DMS 273 (cell line): ENCODE measurements around the gene IER5L.
A peak's percentile ranks its signal among the peaks of the same experiment; 100 is the strongest.
"Not testable (repeated sequence)": the region's sequence is repeated elsewhere in the genome, so short reads cannot be mapped to it uniquely, and the experiment has no call there.

ENCODE experiments used
- DNase-seq: peaks from one replicate; lab custom pipeline; 2025; ENCODE audit not compliant: unreplicated experiment; lab: John Stamatoyannopoulos, UW

IER5L gene

GRCh38 chr9:129203556-129203909 is 25.5 kb upstream of the IER5L start:
- no peak for DNase-seq

- peak; percentile 87 for DNase-seq
Measured at GRCh38 chr9:129202613-129203555, 24.8 kb upstream of the IER5L start.

DNA sequence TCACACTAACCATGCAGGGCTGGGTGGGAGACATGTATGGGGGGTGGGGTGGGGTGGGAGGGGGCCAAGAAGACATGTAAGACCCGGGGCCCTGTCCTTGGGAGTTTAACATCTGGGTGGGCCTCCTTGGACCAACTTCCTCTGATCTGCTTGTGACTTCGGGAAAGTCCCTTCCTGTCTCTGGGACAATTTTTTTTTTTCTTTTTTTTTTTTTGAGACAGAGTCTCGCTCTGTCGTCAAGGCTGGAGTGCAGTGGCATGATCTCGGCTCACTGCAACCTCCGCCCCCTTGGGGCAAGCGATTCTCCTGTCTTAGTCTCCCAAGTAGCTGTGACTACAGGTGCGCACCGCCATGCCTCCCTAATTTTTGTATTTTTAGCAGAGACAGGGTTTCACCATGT is 23.8 kb upstream of the IER5L start:
- no peak for DNase-seq

DNA sequence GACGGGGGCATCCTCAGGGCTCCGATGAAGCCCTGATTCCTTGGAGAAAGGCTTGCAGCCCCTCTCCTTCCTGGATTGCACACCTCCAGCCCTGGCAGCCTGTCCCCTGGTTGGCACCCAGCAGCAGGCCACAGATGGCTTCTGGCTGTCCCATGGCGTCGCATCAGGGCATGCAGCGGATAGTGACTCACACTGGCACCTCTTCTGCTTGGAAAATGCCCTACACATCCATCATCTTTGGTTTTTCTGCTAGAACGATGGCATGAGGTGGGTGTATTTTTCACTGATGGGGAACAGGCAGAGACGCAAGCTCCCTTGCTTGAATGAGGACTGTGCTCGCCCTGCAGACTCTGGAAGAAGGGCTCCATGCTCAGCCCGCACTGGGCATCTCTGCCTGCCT is 23.2 kb upstream of the IER5L start:
- DNase-seq: peak; percentile 20

DNA sequence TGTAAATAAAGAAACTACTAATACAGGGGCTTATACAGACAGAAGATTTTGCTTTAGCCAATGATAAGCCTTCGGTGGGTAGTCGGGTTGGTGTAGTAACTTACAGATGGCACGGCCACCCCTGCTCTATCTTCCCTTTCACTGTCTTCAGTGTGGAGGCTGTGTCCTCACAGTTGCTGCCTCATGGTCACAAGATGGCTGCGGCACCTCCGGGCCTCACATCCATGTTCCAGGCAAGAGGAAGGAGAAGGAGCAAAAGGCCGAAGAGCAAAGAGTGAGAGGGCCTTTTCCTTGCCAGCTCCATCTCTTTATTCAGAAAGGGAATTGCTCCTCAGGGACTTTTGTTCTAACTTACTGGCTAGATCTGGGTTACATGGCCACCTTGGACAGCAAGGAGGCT is 22.2 kb upstream of the IER5L start:
- no peak for DNase-seq

DNA sequence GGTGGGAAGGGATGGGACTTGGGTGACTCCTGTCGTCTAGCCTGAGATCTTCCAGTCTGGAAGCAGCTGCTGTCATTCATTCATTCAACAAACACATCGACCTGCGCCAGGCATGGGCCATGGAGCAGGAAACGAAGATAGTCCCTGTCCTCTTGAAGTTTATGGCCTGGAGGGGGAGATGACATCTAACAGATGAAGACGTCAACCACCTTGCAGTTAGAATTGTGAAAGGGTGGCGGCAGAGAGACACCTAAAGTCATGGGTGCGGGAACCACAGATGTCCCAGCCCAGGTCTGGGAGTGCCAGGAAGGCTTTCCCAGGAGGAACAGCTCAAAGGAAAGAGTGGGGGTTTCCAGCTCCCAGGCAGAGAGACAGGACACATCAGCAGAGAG is 21.0 kb upstream of the IER5L start:
- no peak for DNase-seq

- no peak for DNase-seq
Measured at GRCh38 chr9:129198319-129199043, 20.4 kb upstream of the IER5L start.

DNA sequence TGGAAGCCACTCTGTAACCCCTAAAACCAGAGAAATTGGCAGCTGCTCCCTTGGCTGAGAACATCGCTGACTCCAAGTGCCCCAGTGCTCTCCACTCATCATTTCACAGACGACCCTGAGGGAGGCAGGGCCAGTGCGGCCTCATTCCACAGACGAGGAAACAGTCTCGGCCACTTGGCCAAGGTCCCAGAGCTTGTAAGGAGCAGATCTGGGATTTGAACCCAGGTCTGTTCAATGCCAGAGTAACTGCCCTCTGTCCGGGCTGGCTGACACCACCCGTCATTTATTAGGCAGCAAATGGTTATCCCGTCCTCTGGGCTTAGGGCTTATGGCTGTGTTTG is 19.9 kb upstream of the IER5L start:
- DNase-seq: no peak

DNA sequence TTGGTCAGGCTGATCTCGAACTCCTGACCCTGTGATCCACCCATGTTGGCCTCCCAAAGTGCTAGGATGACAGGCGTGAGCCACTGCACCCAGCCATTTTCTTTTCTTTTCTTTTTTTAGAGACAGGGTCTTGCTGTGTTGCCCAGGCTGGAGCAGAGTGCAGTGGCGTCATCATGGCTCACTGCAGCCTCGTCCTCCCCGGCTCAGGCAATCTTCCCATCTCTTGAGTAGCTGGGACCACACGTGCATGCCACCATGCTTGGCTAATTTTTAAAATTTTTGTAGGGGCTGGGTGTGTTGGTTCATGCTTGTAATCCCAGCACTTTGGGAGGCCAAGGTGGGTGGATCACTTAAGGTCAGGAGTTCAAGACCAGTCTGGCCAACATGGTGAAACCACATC is 19.0 kb upstream of the IER5L start:
- not testable (repeated sequence) for DNase-seq

GRCh38 chr9:129195606-129196005 is 17.5 kb upstream of the IER5L start:
- no peak for DNase-seq

DNA sequence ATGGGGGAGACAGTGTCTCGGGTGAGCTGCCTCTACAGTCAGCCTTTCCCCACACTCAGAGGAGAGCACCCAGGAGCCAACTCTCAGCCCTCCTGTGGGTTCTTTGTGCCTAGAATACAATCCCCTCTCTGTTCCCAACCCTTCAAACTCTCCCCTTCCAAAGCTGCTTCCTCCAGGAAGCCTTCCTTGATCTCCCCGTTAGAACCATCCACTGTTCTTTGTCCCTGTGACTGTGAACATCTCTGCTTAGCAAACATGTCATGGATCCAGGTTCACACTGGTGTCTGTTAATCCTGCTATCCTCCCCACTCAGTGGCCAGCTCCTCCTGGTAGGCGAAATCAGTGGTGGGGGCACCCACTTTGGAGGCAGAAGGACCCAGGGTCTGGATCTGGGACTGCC is 16.2 kb upstream of the IER5L start:
- no peak for DNase-seq

GRCh38 chr9:129193655-129194054 is 15.6 kb upstream of the IER5L start:
- DNase-seq: no peak

DNA sequence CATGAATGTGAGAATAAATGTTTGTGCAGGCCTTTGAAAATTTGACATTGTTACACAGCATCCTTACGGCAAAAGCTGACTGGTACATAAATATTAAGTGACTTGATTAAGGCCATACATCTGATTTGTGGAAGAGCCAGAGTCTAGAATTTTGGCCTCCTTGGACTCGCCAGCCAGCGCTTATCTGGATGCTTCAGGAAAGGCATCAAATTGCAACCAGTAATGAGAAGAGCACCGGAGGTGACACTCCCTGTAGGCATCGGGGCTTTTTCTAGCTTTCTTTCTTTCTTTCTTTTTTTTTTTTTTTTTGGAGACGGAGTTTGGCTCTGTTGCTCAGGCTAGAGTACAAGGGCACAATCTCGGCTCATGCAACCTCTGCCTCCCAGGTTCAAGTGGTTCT is 13.2 kb upstream of the IER5L start:
- no peak for DNase-seq

GRCh38 chr9:129189971-129190370 is 11.9 kb upstream of the IER5L start:
- not testable (repeated sequence) for DNase-seq

DNA sequence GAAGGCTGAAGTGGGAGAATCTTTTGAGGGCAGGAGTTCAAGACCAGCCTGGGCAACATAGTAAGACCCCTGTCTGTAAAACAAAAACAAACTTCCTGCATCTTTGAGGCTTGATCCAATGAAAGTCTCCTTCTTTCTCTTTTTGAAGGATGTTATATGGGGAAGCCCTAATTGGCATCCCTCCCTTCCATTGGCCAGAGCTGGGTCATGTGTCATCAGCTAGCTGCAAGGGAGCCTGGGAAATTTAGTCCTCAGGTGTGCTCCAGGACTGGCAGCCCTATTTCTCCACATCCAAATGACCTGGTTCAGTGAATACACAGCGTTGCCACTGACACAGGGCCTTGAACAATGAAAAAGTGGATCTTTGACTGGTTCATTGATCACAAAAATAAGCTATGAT is 9.0 kb upstream of the IER5L start:
- DNase-seq: no peak

- DNase-seq: no peak
Measured at GRCh38 chr9:129185991-129186390, 7.9 kb upstream of the IER5L start.

- DNase-seq: no peak
Measured at GRCh38 chr9:129185402-129185801, 7.3 kb upstream of the IER5L start.

GRCh38 chr9:129184596-129185122 is 6.6 kb upstream of the IER5L start:
- no peak for DNase-seq

- no peak for DNase-seq
Measured at GRCh38 chr9:129184219-129184524, 6.1 kb upstream of the IER5L start.

GRCh38 chr9:129183495-129184218 is 5.6 kb upstream of the IER5L start:
- DNase-seq: peak; percentile 23

DNA sequence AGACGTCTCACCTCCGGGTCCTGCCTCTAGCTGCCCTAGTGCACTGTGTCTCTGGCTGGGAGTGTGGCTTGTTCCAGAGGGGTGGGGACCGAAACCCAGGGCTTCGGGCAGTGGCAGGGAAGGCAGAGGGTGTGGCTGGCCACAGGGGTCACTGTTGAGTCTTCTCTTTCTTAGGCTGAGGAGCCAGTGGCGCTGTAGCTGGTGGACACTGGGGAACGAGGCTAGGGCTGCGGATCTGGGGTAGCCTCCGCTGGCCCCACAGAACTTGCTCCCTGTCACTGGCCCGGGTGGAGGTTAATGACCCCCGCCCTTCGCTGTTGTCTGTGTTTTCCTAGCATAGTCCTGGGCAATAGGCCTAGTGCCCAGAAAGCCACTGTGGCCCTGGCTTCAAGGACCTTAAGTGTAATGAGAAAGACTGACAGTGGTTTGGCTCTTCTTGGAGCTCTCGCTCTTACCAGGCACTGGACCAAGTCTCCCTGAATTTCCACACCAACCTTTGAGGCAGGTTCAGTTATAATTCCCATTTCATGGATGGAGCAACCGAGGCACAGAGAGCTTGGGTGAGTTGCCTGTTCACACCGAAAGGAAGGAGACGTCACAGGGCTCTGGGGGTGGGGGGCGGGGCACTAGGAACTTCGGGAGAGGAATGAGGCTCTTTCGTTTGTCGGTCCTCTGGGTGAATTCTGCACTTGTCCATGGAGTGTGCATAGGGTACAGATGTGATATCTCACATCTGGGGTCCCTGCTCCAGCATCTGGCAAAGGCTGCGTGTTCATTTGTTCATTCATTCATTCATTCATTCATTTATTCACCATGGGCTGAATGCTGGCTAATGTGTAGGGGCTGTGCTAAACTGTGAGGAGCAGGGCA is 4.8 kb upstream of the IER5L start:
- peak; percentile 48 for DNase-seq
